HK-2 (cell line): ENCODE data around the gene SDF4.
"Not testable (repeated sequence)": the region's sequence is repeated elsewhere in the genome, so short reads cannot be mapped to it uniquely, and the experiment has no call there.

Experiments used
- DNase-seq: peaks from one replicate; pipeline ENCODE4 v3.0.0-alpha.2; 2018; ENCODE audit not compliant: unreplicated experiment

The SDF4 gene

GRCh38 chr1:1198423-1199140, 33.2 kb downstream of the SDF4 start:
- peak; percentile 0 for DNase-seq

- DNase-seq: no peak
Observed at GRCh38 chr1:1197551-1198422, 34.0 kb downstream of the SDF4 start.

- no peak for DNase-seq
Observed at GRCh38 chr1:1197188-1197500, 34.7 kb downstream of the SDF4 start.

GRCh38 chr1:1196431-1197187, 35.2 kb downstream of the SDF4 start:
- DNase-seq: peak; percentile 0

GRCh38 chr1:1195726-1196125, 36.1 kb downstream of the SDF4 start:
- not testable (repeated sequence) for DNase-seq

GRCh38 chr1:1194723-1195122, 37.1 kb downstream of the SDF4 start:
- no peak for DNase-seq

GRCh38 chr1:1191734-1192133, 40.1 kb downstream of the SDF4 start:
- no peak for DNase-seq

- no peak for DNase-seq
Observed at GRCh38 chr1:1189111-1189510, 42.7 kb downstream of the SDF4 start.

GRCh38 chr1:1187938-1188337, 43.9 kb downstream of the SDF4 start:
- no peak for DNase-seq

- peak; percentile 16 for DNase-seq
Observed at GRCh38 chr1:1185101-1185765, 46.6 kb downstream of the SDF4 start.

GRCh38 chr1:1183833-1184775, 47.7 kb downstream of the SDF4 start:
- DNase-seq: no peak

- no peak for DNase-seq
Observed at GRCh38 chr1:1183221-1183747, 48.5 kb downstream of the SDF4 start.

- DNase-seq: peak; percentile 0
Observed at GRCh38 chr1:1182491-1183220, 49.1 kb downstream of the SDF4 start.

- DNase-seq: peak; percentile 5
Observed at GRCh38 chr1:1181938-1182410, 49.8 kb downstream of the SDF4 start.

GRCh38 chr1:1181129-1181937, 50.5 kb downstream of the SDF4 start:
- DNase-seq: no peak

- DNase-seq: peak; percentile 1
Observed at GRCh38 chr1:1179983-1180861, 51.6 kb downstream of the SDF4 start.

GRCh38 chr1:1179346-1179982, 52.3 kb downstream of the SDF4 start:
- peak; percentile 10 for DNase-seq
